ENCODE results near the gene LTV1. TPM values are rescaled to one million over a fixed set of nuclear protein-coding genes. Genes with fewer than 3 reads are reported as not detected.
"Not testable (repeated sequence)": the region's sequence is repeated elsewhere in the genome, so short reads cannot be mapped to it uniquely, and the experiment has no call there.

LTV1 gene
- polyA plus RNA-seq (2011; rRNA removed) (10.2 and 15.5 TPM in 2 replicates), polyA minus RNA-seq (2011; rRNA and poly(A)+ RNA removed) (3.6 and 3.9 TPM in 2 replicates)

GRCh38 chr6:143842902-143843676, at the start of gene LTV1:
TSS of gene LTV1 (plus strand) at chr6:143843338. CDS start at chr6:143843478, 140 bp downstream.
- TF ChIP-seq CTCF (IDR thresholded peaks at IDR 0.05; ENCODE audit: insufficient read depth, low read depth, low read length): no peak
- Histone ChIP-seq H3K4me3 (ENCODE audit: low read depth, low read length) (peak within 1 kb of the TSS; percentile 78), H3K27me3 (ENCODE audit: control insufficient read depth, insufficient read depth, low read length) (no peaks in the 10 kb centered on the region), H3K36me3 (ENCODE audit: control insufficient read depth, insufficient read depth, low read length) (peaks cover 12% of the 10 kb centered on the region)
- ChIA-PET CTCF (interaction anchor here (0.7 to 2.0 kb wide), 3 partner anchors 20 to 268 kb away, joined by 3 to 7 read pairs (median 4); no protein-coding TSS in a partner anchor), POLR2A (interaction anchor here (0.6 kb wide), 2 partner anchors 83 to 106 kb away, joined by 3 to 9 read pairs; no protein-coding TSS in a partner anchor)
- DNase-seq (ENCODE audit: low read depth): peak; percentile 75

GRCh38 chr6:143796551-143796950, 46.6 kb upstream of the LTV1 start:
- DNase-seq (ENCODE audit: low read depth); H3K36me3 ChIP-seq (ENCODE audit: control insufficient read depth, insufficient read depth, low read length); H3K4me3 ChIP-seq (ENCODE audit: low read depth, low read length); CTCF ChIA-PET; H3K27me3 ChIP-seq (ENCODE audit: control insufficient read depth, insufficient read depth, low read length); POLR2A ChIA-PET: not testable (repeated sequence)

GRCh38 chr6:143798487-143798886, 44.7 kb upstream of the LTV1 start:
- H3K36me3 ChIP-seq (ENCODE audit: control insufficient read depth, insufficient read depth, low read length); H3K27me3 ChIP-seq (ENCODE audit: control insufficient read depth, insufficient read depth, low read length); DNase-seq (ENCODE audit: low read depth); CTCF ChIA-PET; H3K4me3 ChIP-seq (ENCODE audit: low read depth, low read length); POLR2A ChIA-PET: not testable (repeated sequence)

GRCh38 chr6:143802833-143803565, 40.1 kb upstream of the LTV1 start:
- CTCF ChIA-PET: no interaction called here
- POLR2A ChIA-PET: no interaction called here
- TF ChIP-seq CTCF (IDR thresholded peaks at IDR 0.05; ENCODE audit: insufficient read depth, low read depth, low read length): no peak
- Histone ChIP-seq H3K4me3 (ENCODE audit: low read depth, low read length) (no peak overlapping the region), H3K27me3 (ENCODE audit: control insufficient read depth, insufficient read depth, low read length) (no peaks in the 10 kb centered on the region), H3K36me3 (ENCODE audit: control insufficient read depth, insufficient read depth, low read length) (peaks cover 1% of the 10 kb centered on the region; the same call in 1 of the 2 replicates)
- no peak for DNase-seq (ENCODE audit: low read depth)

GRCh38 chr6:143803769-143804568, 39.2 kb upstream of the LTV1 start:
- H3K27me3 ChIP-seq (ENCODE audit: control insufficient read depth, insufficient read depth, low read length): no peaks in the 10 kb centered on the region
- no peak overlapping the region for H3K4me3 ChIP-seq (ENCODE audit: low read depth, low read length)
- no peak for DNase-seq (ENCODE audit: low read depth)
- H3K36me3 ChIP-seq (ENCODE audit: control insufficient read depth, insufficient read depth, low read length): peaks cover 1% of the 10 kb centered on the region; the same call in 1 of the 2 replicates
- TF ChIP-seq CTCF (IDR thresholded peaks at IDR 0.05; ENCODE audit: insufficient read depth, low read depth, low read length): no peak
- ChIA-PET CTCF (no interaction called here), POLR2A (no interaction called here)

Data from BJ (cell line).